HG02973 (cell line): Measurements from ENCODE around the gene CXCR1.
"Not testable (repeated sequence)": the region's sequence is repeated elsewhere in the genome, so short reads cannot be mapped to it uniquely, and the experiment has no call there.

Source experiments
- ATAC-seq: cut with Tn5 transposase; IDR thresholded peaks from one replicate; pipeline ENCODE4 v1.9.1; 2021; ENCODE audit warnings: moderate library complexity; ENCODE audit not compliant: unreplicated experiment

The CXCR1 gene

GRCh38 chr2:218162814-218163213 is 3.9 kb downstream of the CXCR1 start:
- no peak for ATAC-seq

- no peak for ATAC-seq
Observed at GRCh38 chr2:218161644-218162043, 5.1 kb downstream of the CXCR1 start.

GRCh38 chr2:218155953-218156479 is 10.7 kb downstream of the CXCR1 start:
- no peak for ATAC-seq

- ATAC-seq: no peak
Observed at GRCh38 chr2:218152777-218153176, 14.0 kb downstream of the CXCR1 start.

- no peak for ATAC-seq
Observed at GRCh38 chr2:218152172-218152571, 14.6 kb downstream of the CXCR1 start.

- no peak for ATAC-seq
Observed at GRCh38 chr2:218149848-218150440, 16.8 kb downstream of the CXCR1 start.

- no peak for ATAC-seq
Observed at GRCh38 chr2:218149098-218149497, 17.7 kb downstream of the CXCR1 start.

- no peak for ATAC-seq
Observed at GRCh38 chr2:218146056-218146455, 20.7 kb downstream of the CXCR1 start.

- ATAC-seq: no peak
Observed at GRCh38 chr2:218145124-218145523, 21.6 kb downstream of the CXCR1 start.

GRCh38 chr2:218138047-218138446 is 28.7 kb downstream of the CXCR1 start:
- no peak for ATAC-seq

- no peak for ATAC-seq
Observed at GRCh38 chr2:218137514-218137913, 29.2 kb downstream of the CXCR1 start.

GRCh38 chr2:218130822-218131221 is 35.9 kb downstream of the CXCR1 start:
- no peak for ATAC-seq

- no peak for ATAC-seq
Observed at GRCh38 chr2:218130377-218130776, 36.4 kb downstream of the CXCR1 start.

GRCh38 chr2:218129458-218130135 is 37.2 kb downstream of the CXCR1 start:
- no peak for ATAC-seq

GRCh38 chr2:218128781-218129457 is 37.8 kb downstream of the CXCR1 start:
- ATAC-seq: no peak

- no peak for ATAC-seq
Observed at GRCh38 chr2:218127929-218128455, 38.8 kb downstream of the CXCR1 start.

- no peak for ATAC-seq
Observed at GRCh38 chr2:218125626-218126080, 41.1 kb downstream of the CXCR1 start, which contains the start of gene CXCR2. TSS of gene CXCR2 (plus strand) at chr2:218126028. CDS start at chr2:218134802, 8,774 bp downstream.

GRCh38 chr2:218125095-218125494 is 41.7 kb downstream of the CXCR1 start:
- no peak for ATAC-seq

- ATAC-seq: no peak
Observed at GRCh38 chr2:218123986-218124385, 42.8 kb downstream of the CXCR1 start.

- ATAC-seq: not testable (repeated sequence)
Observed at GRCh38 chr2:218122286-218122685, 44.5 kb downstream of the CXCR1 start.

- ATAC-seq: not testable (repeated sequence)
Observed at GRCh38 chr2:218121789-218122188, 45.0 kb downstream of the CXCR1 start.
